HG03575 (cell line): ENCODE results near the gene DBP.

ENCODE experiments used
- ATAC-seq: cut with Tn5 transposase; IDR thresholded peaks from one replicate; pipeline ENCODE4 v1.9.1; 2021; ENCODE audit not compliant: unreplicated experiment, insufficient number of reproducible peaks, low FRiP score; ENCODE audit errors: extremely low read depth

DBP gene

DNA sequence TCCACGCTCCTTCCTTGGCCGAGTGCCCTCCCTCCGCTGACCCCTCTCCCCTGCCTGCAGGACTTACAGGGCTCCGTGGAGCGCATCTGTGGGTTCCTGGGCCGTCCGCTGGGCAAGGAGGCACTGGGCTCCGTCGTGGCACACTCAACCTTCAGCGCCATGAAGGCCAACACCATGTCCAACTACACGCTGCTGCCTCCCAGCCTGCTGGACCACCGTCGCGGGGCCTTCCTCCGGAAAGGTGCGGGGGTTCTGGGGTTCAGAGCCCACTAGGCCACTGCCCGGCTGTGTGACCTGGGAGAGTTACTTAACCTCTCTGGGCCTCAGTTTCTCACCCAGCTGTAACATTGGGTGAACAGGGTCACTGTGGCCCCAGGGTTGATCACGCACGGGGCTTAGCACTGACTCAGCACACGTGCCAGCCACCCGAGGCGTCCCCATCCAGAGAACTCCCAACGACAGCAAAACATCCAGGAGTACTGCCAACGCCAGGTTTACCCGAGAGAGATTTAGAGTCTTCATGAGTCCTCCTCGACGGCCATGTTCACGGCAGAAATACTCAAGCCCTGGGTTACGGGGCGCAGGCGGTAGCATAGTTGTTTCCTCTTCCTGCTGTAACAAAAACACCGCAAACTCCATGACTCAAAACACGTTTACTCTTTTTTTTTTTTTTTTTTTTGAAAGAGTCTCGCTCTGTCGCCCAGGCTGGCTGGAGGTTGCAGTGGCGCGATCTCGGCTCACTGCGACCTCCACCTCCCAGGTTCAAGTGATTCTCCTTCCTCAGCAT, 40.3 kb downstream of the DBP start:
- no peak for ATAC-seq

DNA sequence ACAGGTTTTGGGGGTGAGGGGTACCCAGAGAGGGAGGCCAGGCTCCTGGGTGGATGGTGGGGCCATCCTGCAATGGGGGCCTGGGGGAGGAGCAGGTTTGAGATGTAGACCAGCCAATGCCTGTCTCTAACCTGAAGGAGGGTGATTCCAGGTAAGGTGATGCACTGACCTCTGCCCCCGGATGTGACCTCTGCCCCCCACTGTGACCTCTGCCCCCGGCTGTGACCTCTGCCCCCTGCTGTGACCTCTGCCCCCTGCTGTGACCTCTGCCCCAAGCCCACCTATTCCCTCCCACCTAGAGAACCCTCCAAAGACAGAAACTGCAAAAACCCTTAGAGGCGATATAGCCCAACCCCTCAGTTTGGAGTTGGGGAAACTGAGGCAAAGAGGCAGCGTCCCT, 40.9 kb downstream of the DBP start:
- no peak for ATAC-seq

DNA sequence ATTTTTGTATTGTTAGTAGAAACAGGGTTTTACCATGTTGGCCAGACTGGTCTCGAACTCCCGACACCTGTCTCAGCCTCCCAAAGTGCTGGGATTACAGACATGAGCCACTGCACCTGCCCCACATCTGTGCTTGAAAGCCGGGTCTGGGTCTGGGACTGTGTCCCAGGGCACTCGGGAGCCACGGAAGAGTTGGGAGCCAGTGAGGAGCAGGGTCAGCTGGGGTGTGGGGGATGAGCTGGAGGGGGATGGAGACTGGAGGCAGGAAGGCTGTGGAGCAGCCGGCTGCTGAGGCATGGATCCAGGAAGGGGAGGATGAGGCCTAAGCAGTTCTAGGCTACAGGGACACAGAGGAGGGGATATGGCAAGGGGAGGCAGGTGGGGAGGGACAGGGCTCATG, 41.3 kb downstream of the DBP start:
- no peak for ATAC-seq

DNA sequence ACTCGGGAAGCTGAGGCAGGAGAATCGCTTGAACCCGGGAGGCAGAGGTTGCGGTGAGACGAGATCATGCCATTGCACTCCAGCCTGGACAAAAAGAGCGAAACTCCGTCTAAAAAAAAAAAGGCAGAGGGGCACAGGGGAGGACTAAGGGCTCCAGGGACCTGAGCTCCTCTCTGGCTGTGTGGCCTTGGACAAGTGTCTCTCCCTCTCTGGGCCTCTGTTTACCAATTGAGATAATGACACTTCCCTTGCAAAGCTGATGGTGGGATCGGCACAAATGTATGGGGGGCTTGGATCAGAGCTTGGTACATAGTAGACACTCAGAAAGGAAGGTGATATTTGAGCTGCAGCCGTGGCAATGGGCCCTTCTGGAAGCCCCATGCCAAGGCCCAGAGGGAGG, 42.0 kb downstream of the DBP start:
- no peak for ATAC-seq

DNA sequence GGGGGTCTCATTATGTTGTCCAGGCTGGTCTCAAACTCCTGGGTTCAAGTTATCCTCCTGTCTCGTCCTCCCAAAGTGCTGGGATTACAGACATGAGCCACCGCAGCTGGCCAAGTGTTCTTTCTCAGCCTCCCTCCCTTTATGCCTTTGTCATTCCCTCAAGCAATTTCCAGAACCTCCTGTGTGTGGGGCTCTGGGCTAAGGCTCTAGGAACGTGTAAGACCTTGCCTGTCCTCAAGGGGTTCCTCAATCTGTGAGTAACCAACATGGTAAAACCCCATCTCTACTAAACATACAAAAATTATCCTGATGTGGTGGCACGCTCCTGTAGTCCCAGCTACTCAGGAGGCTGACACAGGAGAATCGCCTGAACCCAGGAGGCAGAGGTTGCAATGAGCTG, 46.2 kb downstream of the DBP start:
- ATAC-seq: no peak

DNA sequence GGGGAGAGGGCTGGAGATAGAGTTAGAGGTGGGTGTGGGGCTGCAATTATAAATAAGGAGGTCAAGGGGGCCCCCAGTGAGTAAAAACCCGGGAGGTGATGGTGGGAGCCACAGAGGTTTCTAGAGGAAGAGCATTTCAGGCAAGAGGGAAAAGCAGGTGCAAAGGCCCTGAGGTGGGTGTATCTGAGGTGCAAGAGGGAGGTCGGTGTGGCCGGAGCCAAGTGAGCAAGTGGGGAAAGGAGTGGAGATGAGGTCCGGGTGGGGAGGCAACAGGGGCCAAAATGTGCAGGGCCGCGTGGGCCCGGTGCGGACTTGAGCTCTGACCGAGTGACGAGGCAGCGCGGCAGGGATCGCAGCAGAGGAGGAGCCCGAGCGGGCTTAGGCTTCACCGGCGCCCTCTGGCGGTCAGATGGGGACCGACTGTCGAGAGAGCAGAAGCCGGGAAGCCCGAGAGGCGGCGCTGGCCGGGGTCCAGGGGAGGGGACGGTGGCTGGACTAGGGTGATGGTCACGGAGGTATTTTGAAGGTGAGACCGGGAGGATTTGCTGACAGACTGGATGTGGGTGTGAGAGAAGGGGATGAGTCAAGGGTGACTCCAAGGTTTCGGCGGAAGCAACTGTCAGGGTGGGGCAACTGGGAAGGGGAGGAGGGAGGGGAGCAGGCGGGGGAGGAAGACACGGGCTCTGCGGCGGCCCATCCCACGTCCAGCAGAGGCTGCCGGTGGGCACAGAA, 48.3 kb downstream of the DBP start:
- ATAC-seq: no peak

DNA sequence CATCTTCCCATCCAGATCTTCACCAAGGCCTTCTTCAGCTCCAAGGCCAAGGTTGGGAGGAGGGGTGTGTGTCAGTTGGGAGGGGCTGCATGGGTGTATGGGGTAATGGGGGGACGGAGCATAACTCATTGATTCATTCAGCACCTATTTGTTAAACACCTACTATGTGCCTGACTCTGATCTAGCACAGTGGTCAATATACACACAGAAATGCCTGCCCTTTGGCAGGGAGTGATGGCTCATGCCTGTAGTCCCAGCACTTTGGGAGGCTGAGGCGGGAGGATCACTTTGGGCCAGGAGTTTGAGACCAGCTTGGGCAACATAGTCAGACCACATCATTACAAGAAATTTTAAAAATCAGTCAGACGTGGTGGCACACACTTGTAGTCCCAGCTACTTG, 49.8 kb downstream of the DBP start:
- no peak for ATAC-seq

DNA sequence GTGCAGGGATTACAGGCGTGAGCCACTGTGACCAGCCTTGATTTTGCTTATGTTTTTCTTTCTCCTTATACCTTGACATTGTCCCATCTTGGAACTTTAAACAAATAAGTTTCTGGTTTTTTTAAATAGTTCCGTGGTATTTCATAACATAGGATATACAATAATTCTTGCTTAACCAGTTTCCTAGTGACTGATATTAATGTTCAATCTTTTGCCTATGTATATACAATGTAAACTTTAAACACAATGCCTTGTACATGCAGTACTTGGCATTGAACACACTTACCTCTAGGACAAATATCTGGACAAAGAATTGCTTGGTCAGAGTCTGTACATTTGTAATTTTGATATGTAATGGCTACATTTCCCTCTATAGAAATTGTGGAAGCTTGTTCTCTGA, 55.0 kb downstream of the DBP start:
- no peak for ATAC-seq
